Neural crest cell (in vitro differentiated cells): ENCODE measurements around the gene ERMP1. TPM values are rescaled to one million over a fixed set of nuclear protein-coding genes. Genes with fewer than 3 reads are reported as not detected.
A peak's percentile ranks its signal among the peaks of the same experiment; 100 is the strongest.

Experiments
- DNase-seq: peaks from one replicate; pipeline ENCODE4 v3.0.0; 2021; ENCODE audit warnings: low read depth, mixed read lengths, low spot score
- H3K27ac Mint-ChIP-seq: one replicate; pipeline ENCODE4 v1.8.0; 2021; ENCODE audit warnings: mild to moderate bottlenecking, mixed read lengths; ENCODE audit not compliant: unreplicated experiment
- H3K27me3 Mint-ChIP-seq: 2 replicates; pipeline ENCODE4 v1.8.0; 2021; ENCODE audit warnings: low read depth, mild to moderate bottlenecking, mixed read lengths
- H3K36me3 Mint-ChIP-seq: 2 replicates; pipeline ENCODE4 v1.8.0; 2021; ENCODE audit warnings: low read depth, mild to moderate bottlenecking, mixed read lengths
- H3K4me1 Mint-ChIP-seq: 2 replicates; pipeline ENCODE4 v1.8.0; 2021; ENCODE audit warnings: mixed read lengths
- H3K4me3 Mint-ChIP-seq: one replicate; pipeline ENCODE4 v1.8.0; 2021; ENCODE audit warnings: mild to moderate bottlenecking, mixed read lengths
- H3K9me3 Mint-ChIP-seq: 2 replicates; pipeline ENCODE4 v1.8.0; 2021; ENCODE audit warnings: mixed read lengths
- CTCF ChIP-seq: fragments of 200-600 bp; sonication (generic); conservative IDR thresholded peaks from 2 replicates; pipeline ENCODE4 v1.5.0; 2021; ENCODE audit warnings: antibody characterized with exemption, mild to moderate bottlenecking
- total RNA-seq: library from RNA; stranded (reverse); gene quantifications from 2 replicates; pipeline ENCODE4 v1.2.1, GENCODE V29; 2021

ERMP1 gene
- total RNA-seq, 1 donor from 2014 or later, result 5.9 TPM

GRCh38 chr9:5874048-5874447 is 41.1 kb upstream of the ERMP1 start:
- DNase-seq, result no peak
- Mint-ChIP-seq H3K9me3 (no peaks in the 10 kb centered on the region), H3K4me1 (no peaks in the 10 kb centered on the region)

GRCh38 chr9:5873439-5873838 is 40.5 kb upstream of the ERMP1 start:
- Mint-ChIP-seq H3K4me1 (no peaks in the 10 kb centered on the region), H3K36me3 (no peaks in the 10 kb centered on the region), H3K27me3 (no peaks in the 10 kb centered on the region), H3K4me3 (no peak overlapping the region), H3K9me3 (no peaks in the 10 kb centered on the region), H3K27ac (no peak overlapping the region)
- TF ChIP-seq CTCF, result no peak
- no peak for DNase-seq

More at GRCh38 chr9:5874048-5874447, 41.1 kb upstream of the ERMP1 start:
- H3K36me3 Mint-ChIP-seq, result no peaks in the 10 kb centered on the region
- TF ChIP-seq CTCF, result no peak
- no peak overlapping the region for H3K27ac Mint-ChIP-seq
- H3K27me3 Mint-ChIP-seq, result no peaks in the 10 kb centered on the region
- no peak overlapping the region for H3K4me3 Mint-ChIP-seq

GRCh38 chr9:5872511-5872910 is 39.6 kb upstream of the ERMP1 start:
- Mint-ChIP-seq H3K9me3 (no peaks in the 10 kb centered on the region), H3K4me3 (no peak overlapping the region), H3K27me3 (no peaks in the 10 kb centered on the region), H3K27ac (no peak overlapping the region), H3K36me3 (no peaks in the 10 kb centered on the region), H3K4me1 (no peaks in the 10 kb centered on the region)
- no peak for DNase-seq
- no peak for TF ChIP-seq CTCF

- Mint-ChIP-seq H3K27ac (no peak overlapping the region), H3K27me3 (no peaks in the 10 kb centered on the region), H3K4me1 (no peaks in the 10 kb centered on the region), H3K4me3 (no peak overlapping the region), H3K9me3 (no peaks in the 10 kb centered on the region), H3K36me3 (no peaks in the 10 kb centered on the region)
- DNase-seq, result no peak
- no peak for TF ChIP-seq CTCF
Measured at GRCh38 chr9:5871785-5872184, 38.9 kb upstream of the ERMP1 start.

- Mint-ChIP-seq H3K4me1 (no peaks in the 10 kb centered on the region), H3K27me3 (no peaks in the 10 kb centered on the region), H3K27ac (no peak overlapping the region), H3K9me3 (no peaks in the 10 kb centered on the region), H3K4me3 (no peak overlapping the region), H3K36me3 (no peaks in the 10 kb centered on the region)
- TF ChIP-seq CTCF, result no peak
- no peak for DNase-seq
Measured at GRCh38 chr9:5870691-5871090, 37.8 kb upstream of the ERMP1 start.

- H3K4me1 Mint-ChIP-seq, result no peaks in the 10 kb centered on the region
- no peaks in the 10 kb centered on the region for H3K27me3 Mint-ChIP-seq
- TF ChIP-seq CTCF, result no peak
- DNase-seq, result no peak
- H3K36me3 Mint-ChIP-seq, result no peaks in the 10 kb centered on the region
- no peaks in the 10 kb centered on the region for H3K9me3 Mint-ChIP-seq
- peak overlapping the region; percentile 57 for H3K27ac Mint-ChIP-seq
- H3K4me3 Mint-ChIP-seq, result no peak overlapping the region
Measured at GRCh38 chr9:5870020-5870339, 37.1 kb upstream of the ERMP1 start.
